HG02885 (cell line): ENCODE results near the gene MCTP1.

ENCODE experiments used
- ATAC-seq: cut with Tn5 transposase; IDR thresholded peaks from one replicate; pipeline ENCODE4 v1.9.1; 2021; ENCODE audit warnings: mild to moderate bottlenecking; ENCODE audit not compliant: unreplicated experiment, poor library complexity

The MCTP1 gene

DNA sequence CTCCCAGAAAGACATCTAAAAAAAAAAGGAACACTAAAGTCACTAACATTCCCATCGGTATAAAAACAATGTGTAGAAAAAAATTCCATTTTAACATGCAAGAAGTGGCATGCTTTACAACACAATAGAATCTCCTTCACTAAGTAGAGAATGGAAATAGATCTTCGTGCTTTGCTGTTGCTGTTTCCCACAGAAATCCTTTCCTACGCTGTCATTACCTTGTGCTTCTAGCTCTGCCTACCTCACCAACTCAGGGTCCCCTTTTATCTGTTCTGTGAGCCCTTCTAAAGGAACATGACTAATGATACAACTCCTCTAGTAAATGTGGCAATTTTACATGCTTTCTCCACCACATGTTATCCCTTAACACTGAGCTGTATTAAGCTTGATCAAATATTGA lies 202.9 kb downstream of the MCTP1 start:
- no peak for ATAC-seq

DNA sequence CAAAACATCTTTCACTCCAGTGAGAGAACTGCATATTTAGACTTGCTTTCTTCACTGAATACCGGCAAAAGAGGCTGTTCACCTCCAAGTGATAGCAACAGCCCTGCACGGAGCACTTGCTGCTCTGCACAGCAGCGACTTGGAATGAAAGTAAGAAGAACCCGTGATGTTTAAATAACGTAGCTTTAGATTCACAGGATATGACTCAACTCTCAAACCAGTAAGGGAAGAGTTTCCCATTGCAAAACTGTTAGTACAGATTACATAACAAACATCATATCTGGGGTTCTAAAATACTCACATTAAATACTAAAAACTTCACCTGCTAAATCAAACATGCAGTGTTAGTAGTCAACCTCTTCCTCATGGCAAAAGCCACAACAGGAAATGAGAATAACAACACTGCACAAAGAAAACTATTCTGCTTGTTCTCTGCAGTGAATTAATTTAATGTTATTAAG lies 203.4 kb downstream of the MCTP1 start:
- peak; percentile 91 for ATAC-seq

DNA sequence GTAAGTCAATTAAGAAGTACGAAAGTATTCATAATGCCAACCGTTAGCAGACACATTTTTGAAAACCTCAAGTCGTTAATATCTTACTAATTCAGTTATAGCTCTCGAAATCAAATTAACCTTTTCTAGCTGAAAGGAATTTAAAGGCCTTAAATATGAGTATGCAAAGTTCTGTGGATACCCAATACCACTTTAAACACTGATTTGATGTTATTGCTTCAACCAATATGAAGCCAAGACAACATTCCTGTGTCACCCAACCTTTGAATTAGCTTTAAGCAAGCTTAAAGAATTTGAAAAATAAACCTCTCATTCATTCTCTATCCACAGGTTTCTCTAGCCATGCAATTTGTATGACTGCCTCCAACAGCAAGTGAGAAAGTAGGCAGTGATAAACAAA lies 204.5 kb downstream of the MCTP1 start:
- no peak for ATAC-seq

DNA sequence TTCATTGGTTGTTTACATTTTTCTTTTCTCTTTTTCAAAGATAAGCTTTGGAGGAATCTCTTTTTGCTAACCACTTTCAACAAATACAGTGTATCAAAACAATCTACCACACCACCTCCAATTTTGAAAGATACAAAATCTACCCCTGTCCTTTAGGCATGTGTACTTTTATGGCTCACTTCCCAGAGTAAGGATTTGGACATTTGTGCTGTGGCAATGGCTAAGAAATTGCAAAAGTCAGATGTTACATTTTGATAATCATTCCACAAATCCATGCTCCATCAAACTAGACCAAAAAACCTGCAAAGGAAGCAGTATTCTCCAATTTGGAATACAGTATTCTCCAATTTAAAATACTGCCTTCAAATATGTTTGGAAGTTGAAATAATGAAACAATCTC lies 204.9 kb downstream of the MCTP1 start:
- no peak for ATAC-seq

DNA sequence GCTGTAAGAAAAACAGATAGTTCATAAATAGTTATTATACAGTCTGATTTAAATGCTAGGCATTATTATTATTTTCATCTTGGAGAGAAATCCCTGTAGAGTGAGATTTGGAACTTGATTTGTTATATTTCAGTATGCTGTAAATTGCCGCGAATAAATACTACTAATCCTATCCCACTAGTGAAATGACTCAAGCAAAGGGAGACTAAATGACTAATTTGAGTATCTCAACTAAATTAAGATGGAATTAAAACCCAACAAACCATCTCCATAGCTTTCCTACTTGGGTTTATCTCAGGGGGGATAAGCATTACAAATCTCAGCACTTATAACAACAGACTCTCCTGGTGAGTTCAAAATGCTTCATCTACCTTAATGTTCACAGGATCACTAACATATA lies 206.0 kb downstream of the MCTP1 start:
- ATAC-seq, result no peak

DNA sequence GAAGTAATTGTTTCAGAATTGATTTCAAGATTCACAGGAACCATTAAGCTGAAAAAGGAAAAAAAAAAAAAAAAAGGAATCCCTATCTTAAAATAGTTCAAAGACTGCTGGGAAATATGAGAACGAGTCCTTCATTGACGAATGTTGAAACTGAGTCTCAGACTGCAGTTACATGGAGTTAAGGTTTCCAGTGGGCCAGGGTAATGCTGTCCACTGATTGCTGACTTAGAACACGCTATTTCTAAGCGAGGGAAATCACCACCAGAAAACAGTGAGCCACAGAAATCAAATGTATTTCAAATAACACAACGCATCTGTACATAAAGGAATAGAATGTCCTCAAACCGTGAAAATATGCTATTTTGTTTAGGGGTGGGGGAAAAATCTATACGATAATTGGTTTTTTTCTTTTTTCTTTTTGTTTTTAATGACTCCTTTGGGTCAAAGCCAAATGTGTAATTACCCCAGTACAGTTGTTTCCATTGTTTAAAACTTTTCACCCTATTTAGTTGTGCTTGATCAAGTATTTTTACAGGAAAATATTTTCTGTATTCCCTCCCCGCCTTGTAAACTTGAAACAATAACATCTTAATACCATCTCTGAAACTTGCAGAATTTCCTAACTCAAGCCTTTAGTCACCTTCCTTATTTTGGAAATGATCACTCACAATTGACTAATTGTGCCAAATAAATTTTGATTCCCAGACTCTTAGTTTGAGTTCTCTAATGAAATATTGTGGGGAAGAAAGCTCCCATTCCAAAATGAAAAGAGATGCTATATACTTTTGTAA lies 208.3 kb downstream of the MCTP1 start:
- ATAC-seq, result no peak

DNA sequence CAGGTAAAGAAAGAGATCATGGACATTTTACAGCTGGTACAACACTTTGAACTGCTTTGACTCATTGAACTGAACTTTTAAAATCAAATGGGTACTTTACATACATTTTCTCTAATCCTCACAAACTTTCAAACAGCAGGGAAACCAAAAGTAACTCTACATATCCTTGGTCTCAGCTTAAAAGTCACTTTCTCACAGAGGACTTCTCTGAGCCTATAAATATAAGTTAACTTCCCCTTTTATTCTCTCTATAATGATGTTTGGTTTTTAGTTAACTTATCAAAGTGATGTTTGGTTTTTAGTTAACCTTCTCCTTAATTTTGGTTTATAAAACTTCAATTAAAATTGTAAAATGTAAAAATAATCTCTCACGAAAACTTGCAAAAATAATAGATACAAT lies 209.8 kb downstream of the MCTP1 start:
- peak; percentile 40 for ATAC-seq

DNA sequence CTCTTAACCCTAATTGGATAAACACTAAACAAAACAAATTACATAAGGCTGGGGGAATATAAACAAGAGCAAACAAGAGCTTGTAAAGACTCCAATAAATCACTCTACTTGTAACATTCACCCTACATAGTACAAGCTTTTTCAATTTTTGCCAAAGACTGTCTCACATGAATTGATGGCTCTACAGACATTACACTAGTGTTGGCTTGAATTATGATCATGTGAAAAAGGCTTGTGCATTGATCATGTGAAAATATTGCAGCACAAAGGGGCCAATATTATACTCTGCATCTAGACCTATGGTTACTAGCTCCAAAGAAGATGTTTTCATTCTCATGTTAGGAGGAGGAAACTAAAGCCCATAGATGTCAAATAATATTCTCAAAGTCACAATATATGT lies 212.6 kb downstream of the MCTP1 start:
- ATAC-seq, result no peak

DNA sequence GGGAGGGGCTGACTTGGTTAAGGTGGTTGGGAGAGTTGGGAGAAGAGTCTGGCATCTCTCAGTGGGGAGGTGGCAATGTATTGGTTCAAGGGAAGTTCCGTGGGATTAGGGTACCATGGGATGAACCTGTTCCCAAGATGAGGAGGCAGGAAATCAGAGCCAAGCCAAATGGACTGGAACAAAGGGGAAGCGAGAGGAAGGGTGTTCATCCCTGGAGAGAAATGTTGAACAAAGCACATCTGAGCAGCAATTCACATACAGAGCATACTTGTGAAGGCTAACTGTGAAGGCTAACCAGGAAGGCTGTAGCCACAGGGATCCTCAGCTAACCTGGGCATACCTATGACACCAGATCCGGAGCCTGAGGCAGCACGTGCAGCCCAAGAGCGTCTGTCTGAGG lies 214.0 kb downstream of the MCTP1 start:
- peak; percentile 5 for ATAC-seq

DNA sequence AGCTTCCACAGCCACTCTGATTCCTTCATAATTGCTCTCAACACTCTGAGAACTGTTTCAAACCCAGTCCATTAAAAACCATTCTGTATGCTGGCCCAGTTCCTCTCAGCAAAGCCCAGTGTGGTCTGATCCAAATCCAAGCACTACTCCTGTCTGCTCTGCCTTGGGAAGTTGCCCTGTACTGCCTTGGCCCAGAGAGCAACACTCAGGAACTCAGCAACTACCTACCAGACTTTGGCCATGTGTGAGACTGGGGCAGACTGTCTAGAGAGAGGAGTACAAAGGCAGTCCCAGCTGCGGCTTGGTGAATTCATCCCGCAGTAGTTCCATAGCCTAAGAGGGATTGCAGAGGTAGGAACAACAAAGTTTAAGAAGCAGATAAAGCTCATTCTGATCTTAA lies 214.4 kb downstream of the MCTP1 start:
- ATAC-seq, result peak; percentile 14

DNA sequence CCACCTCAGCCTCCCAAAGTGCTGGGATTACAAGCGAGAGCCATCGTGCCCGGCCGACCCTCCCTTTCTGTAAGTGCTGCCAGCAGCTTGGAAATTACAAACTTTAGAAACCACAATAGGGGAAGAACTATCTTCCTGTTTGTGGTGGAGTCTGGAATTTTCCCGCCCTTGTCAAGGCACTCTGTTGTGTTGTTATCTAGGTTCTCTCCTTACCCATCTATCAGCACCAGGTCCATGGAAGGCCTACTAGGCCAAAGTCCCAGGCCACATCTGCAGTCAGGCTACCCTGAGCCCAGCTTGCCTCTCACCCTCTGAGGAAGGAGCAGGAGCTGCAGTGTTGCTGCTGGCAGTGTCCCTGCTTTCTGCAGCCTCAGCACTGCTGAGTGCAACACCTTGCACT lies 214.9 kb downstream of the MCTP1 start:
- ATAC-seq, result peak; percentile 29

DNA sequence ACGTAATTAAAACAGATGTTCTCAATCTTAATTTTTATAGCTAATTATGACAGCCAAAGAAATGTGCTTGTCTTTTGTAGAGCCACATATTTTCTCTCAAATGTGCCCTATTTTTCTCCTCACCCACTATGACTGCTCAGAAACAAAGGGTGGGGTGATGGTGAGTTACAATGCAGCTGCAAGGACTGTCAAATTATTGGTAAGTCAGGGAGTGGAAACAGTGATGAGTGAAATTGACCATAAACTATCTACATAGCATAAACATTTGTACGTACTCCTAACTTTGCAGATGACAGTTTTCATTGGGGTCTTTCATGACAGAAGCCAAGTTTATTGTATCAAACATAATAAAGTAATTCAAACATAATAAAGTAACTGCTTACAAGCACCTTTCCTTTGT lies 215.9 kb downstream of the MCTP1 start:
- ATAC-seq, result no peak

DNA sequence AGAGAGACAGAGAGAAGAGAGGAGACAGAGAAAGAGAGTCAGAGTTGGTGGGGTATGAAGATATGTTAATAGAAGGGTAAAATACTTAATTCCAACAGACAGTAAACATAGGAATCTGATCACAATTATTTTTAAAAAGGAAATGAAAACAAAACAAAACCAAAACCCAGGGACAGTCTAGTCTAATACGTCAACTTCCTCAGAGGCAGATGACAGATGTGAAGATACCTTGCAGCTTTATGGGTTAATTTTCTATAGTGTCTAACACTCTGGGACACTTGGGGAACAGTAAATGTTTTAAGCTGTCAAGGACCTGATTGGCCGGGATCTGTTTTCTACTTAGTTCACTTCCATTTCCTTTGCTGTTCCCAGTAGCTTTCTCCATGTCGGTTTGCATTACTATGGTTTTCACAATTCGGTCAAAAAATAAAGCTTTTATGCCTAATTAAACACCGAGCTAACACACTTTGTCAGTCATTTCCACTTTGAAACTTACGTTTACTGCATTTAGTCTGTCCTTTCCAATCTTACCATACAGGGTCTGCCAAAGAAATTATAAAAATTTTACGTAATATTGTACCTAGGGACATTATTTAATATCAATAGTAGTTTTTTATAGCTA lies 216.5 kb downstream of the MCTP1 start:
- peak; percentile 38 for ATAC-seq

DNA sequence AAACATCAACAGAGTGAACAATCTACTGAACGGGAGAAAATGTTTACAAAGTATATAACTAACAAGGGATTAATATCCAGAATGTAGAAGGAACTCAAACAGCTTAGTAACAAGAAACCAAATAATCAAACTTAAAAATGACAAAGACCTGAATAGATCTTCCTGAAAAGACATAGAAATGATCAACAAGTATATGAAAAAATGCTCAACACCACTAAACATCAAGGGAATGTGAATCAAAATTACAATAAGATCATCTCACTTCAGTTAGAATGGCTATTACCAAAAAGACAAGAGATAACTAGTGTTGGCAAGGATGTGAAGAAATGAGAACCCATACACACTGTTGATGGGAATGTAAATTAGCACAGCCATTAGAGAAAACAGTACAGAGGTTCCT lies 218.8 kb downstream of the MCTP1 start:
- no peak for ATAC-seq

DNA sequence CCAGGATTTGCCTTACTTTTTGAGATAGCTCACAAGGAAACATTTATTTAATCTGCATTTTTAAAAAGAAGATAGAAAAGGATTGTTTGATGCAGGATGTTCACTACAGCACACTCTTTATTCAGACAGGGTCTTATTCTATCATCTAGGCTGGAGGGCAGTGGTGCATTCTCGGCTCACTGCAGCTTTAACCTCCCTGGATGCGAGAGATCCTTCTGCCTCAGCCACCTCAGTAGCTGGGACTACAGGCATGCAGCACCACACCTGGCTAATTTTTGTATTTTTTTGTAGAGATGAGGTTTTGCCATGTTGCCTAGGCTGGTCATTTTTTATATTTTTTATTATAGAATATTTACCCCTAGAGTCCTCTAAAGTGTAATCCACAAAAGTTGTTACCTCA lies 221.4 kb downstream of the MCTP1 start:
- ATAC-seq, result no peak

DNA sequence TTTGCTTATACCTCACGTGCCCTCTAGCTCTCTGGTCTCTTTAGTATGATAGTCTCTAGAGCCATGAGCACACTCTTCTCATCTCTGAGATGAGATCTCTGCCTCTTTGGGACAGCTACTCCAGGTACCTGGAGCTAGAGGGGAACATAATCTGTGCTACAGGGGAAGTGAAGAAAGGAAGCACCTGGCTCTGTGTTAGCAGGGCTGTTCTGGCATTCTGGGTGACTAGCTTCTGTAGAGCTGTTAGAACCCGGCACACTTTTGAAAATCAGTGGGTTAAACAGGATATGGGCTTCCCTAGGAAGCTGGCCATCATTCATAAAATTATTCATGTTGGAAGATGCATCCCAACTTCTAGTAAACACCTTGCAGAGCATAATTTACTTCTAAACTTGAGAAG lies 224.8 kb downstream of the MCTP1 start:
- peak; percentile 46 for ATAC-seq

DNA sequence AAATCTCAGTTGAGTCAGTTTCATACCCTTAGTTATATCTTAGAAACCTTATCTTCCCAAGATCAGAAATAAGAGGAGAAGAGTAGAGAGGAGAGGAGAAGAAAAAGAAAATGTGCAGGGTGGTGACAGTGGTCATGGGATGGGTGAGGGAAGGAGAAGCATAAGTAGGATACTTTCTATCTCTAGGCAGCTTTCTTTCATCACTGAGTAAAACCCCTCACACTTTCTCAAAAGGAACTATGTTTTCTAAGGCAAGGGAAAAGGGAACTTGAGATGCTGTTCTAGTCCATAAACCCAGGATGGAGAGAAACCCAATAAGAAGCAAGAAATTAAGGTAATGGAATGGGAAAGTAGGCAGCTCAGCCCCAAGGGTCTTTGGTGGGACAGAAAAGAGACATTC lies 225.3 kb downstream of the MCTP1 start:
- ATAC-seq, result peak; percentile 14

DNA sequence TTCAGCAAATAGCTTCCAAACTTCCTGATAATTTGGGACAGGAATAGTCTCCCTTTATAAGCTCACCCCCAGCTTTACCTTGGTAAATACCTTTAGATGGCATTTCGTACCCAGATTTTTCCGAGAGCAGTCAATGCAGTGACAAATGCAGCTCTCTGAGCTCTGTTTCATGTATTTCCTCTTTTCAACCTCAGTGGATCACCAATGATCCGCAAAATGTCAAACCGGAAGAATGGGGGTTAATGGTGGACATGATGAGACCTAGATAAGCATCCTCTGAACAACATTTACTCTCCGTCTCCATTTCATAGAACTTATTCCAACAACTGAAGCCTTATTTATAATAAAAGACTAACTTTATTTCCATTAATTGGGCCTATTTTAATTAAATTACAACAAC lies 227.3 kb downstream of the MCTP1 start:
- ATAC-seq, result no peak

DNA sequence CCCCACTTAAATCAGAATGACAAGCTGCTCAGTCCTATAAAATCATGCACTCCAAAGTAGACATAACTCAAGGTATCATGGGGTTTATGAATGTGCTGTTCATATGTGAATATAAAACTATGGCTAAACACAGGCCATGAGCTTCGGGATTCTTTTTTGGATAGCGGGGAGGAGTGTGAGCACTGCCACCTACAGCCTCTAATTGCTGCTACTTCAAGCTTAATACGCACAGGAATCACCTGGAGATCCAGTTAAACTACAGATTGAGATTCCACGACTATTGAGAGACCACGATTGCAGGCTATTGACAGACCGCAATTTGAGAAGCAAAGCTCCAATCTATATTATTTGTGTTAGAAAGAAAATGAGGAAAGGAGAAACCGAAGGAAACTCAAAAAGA lies 231.6 kb downstream of the MCTP1 start:
- no peak for ATAC-seq

DNA sequence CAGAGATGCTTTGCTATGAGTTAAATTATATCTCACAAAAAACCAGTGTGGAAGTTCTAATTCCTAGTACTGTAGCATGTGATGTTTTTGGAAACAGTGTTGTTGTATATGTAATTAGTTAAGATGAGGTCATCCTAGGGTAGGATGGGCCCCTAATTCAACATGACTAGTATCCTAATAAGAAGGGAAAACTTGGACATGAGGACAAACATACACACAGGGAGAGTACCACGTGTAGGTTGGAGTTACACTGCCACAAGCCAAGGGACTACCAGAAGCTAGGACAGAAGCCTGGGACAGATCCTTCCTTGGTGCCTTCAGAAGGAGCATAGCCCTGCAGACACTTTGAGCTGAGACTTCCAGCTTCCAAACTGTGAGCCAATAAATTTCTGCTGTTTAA lies 234.2 kb downstream of the MCTP1 start:
- no peak for ATAC-seq

DNA sequence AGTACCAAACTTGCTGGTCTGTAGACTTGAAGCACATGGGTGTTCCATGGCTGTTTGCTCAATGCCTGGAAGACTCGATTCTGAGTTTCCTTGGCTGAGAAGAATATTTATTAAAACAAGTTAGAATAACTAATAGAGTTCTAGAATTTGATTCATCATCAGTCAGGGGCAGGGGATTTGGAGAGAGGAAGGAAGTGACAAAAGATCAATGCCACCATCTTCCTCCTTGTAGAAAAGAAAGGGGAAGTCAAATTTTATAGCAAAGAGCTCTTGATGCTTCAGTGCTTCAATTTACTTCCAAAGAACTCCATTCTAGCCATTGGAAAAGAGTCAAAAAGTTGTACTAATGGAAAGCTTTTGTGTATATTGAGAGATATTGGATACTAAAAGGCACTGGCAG lies 236.3 kb downstream of the MCTP1 start:
- ATAC-seq, result no peak
